Body of pancreas (tissue), 4 donors: ENCODE measurements around the gene BCL2L12. TPM values are rescaled to one million over a fixed set of nuclear protein-coding genes. Genes with fewer than 3 reads are reported as not detected.

ENCODE experiments used
- ATAC-seq: fragments of 150-250 bp; one replicate; pipeline ENCODE4 v1.9.1; 2016
- DNase-seq, 4 donors: peaks; one replicate each; pipeline ENCODE4 v3.0.0-alpha.2; 2019
- H3K27ac ChIP-seq, 4 donors: fragments of 200-600 bp; sonication (generic); 1 replicate in 3 of 4; 2 replicates in 1 of 4; pipeline versions ENCODE4 v1.5.1 to v1.6.1; 2016 to 2019; ENCODE audit warnings: mild to moderate bottlenecking in 1 of 4, mixed read lengths in 1 of 4, moderate library complexity in 1 of 4
- H3K27me3 ChIP-seq, 2 donors: fragments of 200-600 bp; sonication (generic); one replicate each; pipeline ENCODE4 v1.6.0; 2016; ENCODE audit warnings: mild to moderate bottlenecking in 1 of 2
- H3K36me3 ChIP-seq, 2 donors: fragments of 200-600 bp; sonication (generic); replicated peaks in 1 of 2; 2 replicates each; pipeline ENCODE4 v1.5.1; 2016; ENCODE audit warnings: low read depth in 2 of 2; ENCODE audit not compliant: insufficient read depth in 1 of 2
- H3K4me1 ChIP-seq: fragments of 200-600 bp; sonication (generic); one replicate; pipeline ENCODE4 v1.6.0; 2016
- H3K4me3 ChIP-seq, 2 donors: fragments of 200-600 bp; sonication (generic); 1 replicate in 1 of 2; 2 replicates in 1 of 2; pipeline ENCODE4 v1.5.1; 2016 to 2019
- H3K9me3 ChIP-seq, 3 donors: fragments of 200-600 bp; sonication (generic); 1 replicate in 2 of 3; 2 replicates in 1 of 3; pipeline ENCODE4 v1.5.1; 2016
- POLR2A ChIP-seq, 3 donors: fragments of 450-650 bp; IDR thresholded peaks; one replicate each; pipeline ENCODE4 v1.6.1; 2016; ENCODE audit warnings: antibody characterized with exemption in 3 of 3, mild to moderate bottlenecking in 2 of 3
- WGBS, 2 donors: methylation state at CpG; one replicate each; pipeline ENCODE4 v1.1.5; 2017; 5-methylcytosine and 5-hydroxymethylcytosine counted together
- intact Hi-C: fragments of 100-400 bp; cut with DNase I; formaldehyde crosslinking; loops from one replicate; pipeline ENCODE4 v1.15.1; 2023
- total RNA-seq, 2 donors: library from RNA; depleted of rRNA; stranded (reverse); fragments of >200 nt; gene quantifications; one replicate each; pipeline ENCODE4 v1.1.0, GENCODE V29; 2016
- TF ChIP-seq, protein P1 (sequence below), 7 experiments: fragments of 450-650 bp in 4 of 7; fragments of 200-600 bp in 3 of 7; sonication (generic) in 3 of 7; IDR thresholded peaks; one replicate each; pipeline ENCODE4 v1.5.1; 2016 to 2019; ENCODE audit warnings: antibody characterized with exemption in 7 of 7

BCL2L12 gene
- total RNA-seq, 2 donors from 2014 or later: 3.6 to 5.6 TPM

DNA sequence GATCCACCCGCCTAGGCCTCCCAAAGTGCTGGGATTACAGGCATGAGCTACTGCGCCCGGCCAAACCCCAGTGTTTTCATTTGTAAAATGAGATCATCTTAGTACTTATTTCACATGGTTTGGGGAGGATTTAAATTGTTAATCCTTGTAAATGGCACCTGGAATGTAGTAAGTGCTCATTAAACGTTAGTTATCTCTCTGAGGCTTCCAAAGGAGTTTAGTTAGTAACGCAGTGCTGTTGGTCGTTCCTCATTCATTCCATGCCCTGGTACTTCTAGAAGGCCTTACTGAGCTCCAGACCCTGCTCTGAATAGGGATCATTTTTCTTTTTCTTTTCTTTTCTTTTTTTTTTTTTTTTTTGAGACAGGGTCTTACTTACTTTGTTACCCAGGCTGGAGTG lies 30.4 kb downstream of the BCL2L12 start:
- Histone ChIP-seq H3K9me3 (no peaks in the 10 kb centered on the region), H3K4me1 (peaks cover 7% of the 10 kb centered on the region), H3K4me3 (no peak overlapping the region), H3K36me3 (no peaks in the 10 kb centered on the region), H3K27ac (no peak overlapping the region), H3K27me3 (peaks cover 0 to under 1% of the 10 kb centered on the region in 2 donors)
- TF ChIP-seq, protein P1, sequence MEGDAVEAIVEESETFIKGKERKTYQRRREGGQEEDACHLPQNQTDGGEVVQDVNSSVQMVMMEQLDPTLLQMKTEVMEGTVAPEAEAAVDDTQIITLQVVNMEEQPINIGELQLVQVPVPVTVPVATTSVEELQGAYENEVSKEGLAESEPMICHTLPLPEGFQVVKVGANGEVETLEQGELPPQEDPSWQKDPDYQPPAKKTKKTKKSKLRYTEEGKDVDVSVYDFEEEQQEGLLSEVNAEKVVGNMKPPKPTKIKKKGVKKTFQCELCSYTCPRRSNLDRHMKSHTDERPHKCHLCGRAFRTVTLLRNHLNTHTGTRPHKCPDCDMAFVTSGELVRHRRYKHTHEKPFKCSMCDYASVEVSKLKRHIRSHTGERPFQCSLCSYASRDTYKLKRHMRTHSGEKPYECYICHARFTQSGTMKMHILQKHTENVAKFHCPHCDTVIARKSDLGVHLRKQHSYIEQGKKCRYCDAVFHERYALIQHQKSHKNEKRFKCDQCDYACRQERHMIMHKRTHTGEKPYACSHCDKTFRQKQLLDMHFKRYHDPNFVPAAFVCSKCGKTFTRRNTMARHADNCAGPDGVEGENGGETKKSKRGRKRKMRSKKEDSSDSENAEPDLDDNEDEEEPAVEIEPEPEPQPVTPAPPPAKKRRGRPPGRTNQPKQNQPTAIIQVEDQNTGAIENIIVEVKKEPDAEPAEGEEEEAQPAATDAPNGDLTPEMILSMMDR (IDR thresholded peaks at IDR 0.05): no peak
- TF ChIP-seq POLR2A (IDR thresholded peaks at IDR 0.05): no peak
- ATAC-seq (no peak), DNase-seq (no peak)
- intact Hi-C loops: no loop called here
- WGBS, 2 donors: 82 to 83% methylated on average over 6 of the region's 6 CpGs

DNA sequence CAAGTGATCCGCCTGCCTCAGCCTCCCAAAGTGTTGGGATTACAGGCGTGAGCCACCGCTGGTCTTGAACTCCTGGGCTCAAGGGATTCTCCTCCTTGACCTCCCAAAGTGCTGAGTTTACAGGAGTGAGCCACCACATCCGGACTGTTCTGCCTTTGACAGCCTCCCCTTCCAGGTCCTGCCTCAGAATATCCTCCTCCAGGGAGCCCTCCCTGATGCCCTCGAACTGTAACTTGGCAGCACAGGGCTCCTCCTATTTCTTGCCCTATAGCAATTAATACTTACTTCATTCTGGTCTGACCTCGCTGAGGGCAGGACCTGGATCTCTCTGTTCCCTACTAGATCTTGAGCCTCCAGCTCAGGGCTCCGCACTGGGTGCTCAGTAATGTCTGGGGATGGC lies 31.1 kb downstream of the BCL2L12 start:
- Histone ChIP-seq H3K9me3 (no peaks in the 10 kb centered on the region), H3K27ac (no peak overlapping the region), H3K4me1 (no peaks in the 10 kb centered on the region), H3K27me3 (peaks cover 0 to 6% of the 10 kb centered on the region in 2 donors), H3K36me3 (no peaks in the 10 kb centered on the region), H3K4me3 (no peak overlapping the region)
- no peak for DNase-seq
- WGBS, 2 donors: 80 to 85% methylated on average over 7 of the region's 7 CpGs
- TF ChIP-seq, protein P1 (IDR thresholded peaks at IDR 0.05): no peak
- TF ChIP-seq POLR2A (IDR thresholded peaks at IDR 0.05): no peak
- intact Hi-C loops: no loop called here
- no peak for ATAC-seq

DNA sequence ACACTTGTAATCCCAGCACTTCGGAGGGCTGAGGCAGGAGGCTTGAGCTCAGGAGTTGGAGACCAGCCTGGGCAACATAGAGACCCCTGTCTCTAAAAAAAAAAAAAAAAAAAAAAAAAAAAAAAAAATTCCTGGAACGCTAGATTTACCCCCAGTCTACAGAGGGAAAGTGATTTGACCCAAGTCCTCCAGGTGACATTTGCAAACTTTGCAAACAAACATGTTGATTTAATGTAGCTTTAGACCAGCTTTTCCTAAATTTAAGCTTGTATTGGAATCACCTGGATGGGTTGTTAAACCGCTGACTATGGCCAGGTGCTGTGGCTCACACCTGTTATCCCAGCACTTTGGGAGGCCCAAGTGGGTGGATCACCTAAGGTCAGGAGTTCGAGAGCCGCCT lies 33.6 kb downstream of the BCL2L12 start:
- H3K27me3 ChIP-seq: peaks cover 0 to 6% of the 10 kb centered on the region in 2 donors
- TF ChIP-seq POLR2A (IDR thresholded peaks at IDR 0.05): no peak
- TF ChIP-seq, protein P1 (IDR thresholded peaks at IDR 0.05): no peak

DNA sequence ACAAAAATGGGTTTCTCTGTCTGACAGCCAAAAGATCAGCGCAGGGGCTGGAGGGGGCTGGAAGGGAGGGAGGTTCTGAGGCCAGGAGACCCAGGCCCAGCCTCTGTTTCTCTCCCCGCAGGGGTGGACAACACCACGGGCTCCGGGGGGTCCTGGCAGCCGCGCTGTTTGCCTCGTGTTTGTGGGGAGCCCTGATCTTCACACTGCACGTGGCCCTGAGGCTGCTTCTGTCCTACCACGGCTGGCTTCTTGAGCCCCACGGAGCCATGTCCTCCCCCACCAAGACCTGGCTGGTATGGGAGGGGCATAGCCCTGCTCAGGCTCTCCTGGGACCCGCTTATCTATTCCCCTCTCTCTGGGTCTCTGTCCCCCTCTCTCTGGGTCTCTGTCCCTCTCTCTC lies 34.8 kb downstream of the BCL2L12 start:
- DNase-seq: no peak
- no peak for ATAC-seq
- Histone ChIP-seq H3K9me3 (no peaks in the 10 kb centered on the region), H3K4me3 (no peak overlapping the region), H3K27me3 (peaks cover 0 to 6% of the 10 kb centered on the region in 2 donors), H3K36me3 (no peaks in the 10 kb centered on the region), H3K27ac (no peak overlapping the region), H3K4me1 (no peaks in the 10 kb centered on the region)
- intact Hi-C loops: no loop called here
- TF ChIP-seq, protein P1 (IDR thresholded peaks at IDR 0.05): no peak
- no peak for TF ChIP-seq POLR2A (IDR thresholded peaks at IDR 0.05)
- 36 to 45% methylated on average over 9 to 11 of the region's 11 CpGs for WGBS, 2 donors

More for the DNA sequence above, 33.6 kb downstream of the BCL2L12 start:
- H3K4me1 ChIP-seq: no peaks in the 10 kb centered on the region
- 78 to 83% methylated on average over 4 to 5 of the region's 5 CpGs for WGBS, 2 donors
- ATAC-seq (no peak), DNase-seq (no peak)
- intact Hi-C loops: no loop called here
- H3K36me3 ChIP-seq: no peaks in the 10 kb centered on the region
- H3K4me3 ChIP-seq: no peak overlapping the region
- no peak overlapping the region for H3K27ac ChIP-seq
- H3K9me3 ChIP-seq: no peaks in the 10 kb centered on the region

DNA sequence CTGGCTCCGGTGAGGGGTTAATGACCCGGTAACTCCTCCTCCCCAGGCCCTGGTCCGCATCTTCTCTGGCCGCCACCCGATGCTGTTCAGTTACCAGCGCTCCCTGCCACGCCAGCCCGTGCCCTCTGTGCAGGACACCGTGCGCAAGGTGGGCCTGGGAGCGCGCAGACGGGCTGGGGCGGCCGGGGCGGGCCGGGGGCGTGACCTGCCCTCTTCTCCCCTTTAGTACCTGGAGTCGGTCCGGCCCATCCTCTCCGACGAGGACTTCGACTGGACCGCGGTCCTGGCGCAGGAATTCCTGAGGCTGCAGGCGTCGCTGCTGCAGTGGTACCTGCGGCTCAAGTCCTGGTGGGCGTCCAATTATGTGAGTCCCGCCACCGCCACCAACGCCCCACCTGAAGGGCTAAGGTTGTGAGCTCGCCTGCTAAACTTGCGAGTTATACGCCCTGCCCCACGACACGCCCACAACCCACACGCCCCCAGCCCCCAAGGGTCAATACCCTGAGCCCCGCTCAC lies 35.6 kb downstream of the BCL2L12 start:
- Histone ChIP-seq H3K4me3 (no peak overlapping the region), H3K4me1 (no peaks in the 10 kb centered on the region), H3K36me3 (no peaks in the 10 kb centered on the region), H3K27ac (no peak overlapping the region), H3K9me3 (no peaks in the 10 kb centered on the region), H3K27me3 (peaks cover 0 to 6% of the 10 kb centered on the region in 2 donors)
- 33 to 42% methylated on average over 23 to 37 of the region's 40 CpGs for WGBS, 2 donors
- ATAC-seq (no peak), DNase-seq (no peak)
- intact Hi-C loops: no loop called here
- TF ChIP-seq, protein P1 (IDR thresholded peaks at IDR 0.05): no peak
- no peak for TF ChIP-seq POLR2A (IDR thresholded peaks at IDR 0.05)
